CD4-positive, alpha-beta T cell treated with Interleukin-15 for 4 hours (primary cell): ENCODE results near the gene CERS3.

ENCODE experiments used
- DNase-seq: peaks from one replicate; pipeline ENCODE4 v3.0.0-alpha.2; 2020; ENCODE audit warnings: low spot score

Gene CERS3

DNA sequence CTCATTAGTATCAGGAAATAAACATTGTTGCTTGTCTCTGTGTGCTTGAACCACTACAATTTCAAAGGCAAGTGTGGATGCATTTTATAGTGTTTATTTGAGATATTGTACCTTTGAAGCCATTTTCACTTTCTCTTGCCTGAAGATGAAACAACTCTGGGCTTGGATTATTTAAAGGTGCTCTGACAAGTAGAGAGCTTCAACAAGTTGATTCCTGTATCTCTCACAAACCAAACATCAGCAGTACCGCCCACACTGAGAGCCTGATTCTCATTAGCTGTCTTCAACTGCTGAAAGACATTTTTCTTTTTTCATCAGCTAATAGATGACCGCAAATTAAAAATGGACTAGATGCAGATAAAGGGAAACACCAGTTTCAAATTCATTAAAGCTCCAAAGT is 806 bp upstream of the CERS3 start:
- DNase-seq = no peak

DNA sequence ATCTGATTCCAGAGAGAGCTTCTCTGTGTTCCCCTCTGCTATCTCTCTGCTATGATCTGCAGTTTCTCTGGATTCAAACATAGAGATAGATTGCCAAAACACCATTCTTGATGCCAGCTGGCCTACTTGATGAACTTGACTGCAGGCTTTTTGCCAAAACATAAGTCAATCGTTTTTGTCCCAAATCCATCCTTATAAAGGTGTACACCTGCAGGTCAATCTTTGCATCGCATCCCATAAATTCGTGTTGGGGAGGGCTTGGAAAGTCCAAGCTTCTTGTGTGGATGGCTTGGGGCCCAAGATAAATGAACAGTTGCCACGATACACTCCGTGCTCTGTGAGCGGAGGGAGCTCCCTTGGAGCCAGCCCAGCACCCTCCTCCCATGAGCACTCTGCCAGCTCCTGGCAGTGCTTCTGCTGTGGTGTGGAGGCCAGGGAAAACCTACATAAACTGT is 2.7 kb downstream of the CERS3 start:
- no peak for DNase-seq

DNA sequence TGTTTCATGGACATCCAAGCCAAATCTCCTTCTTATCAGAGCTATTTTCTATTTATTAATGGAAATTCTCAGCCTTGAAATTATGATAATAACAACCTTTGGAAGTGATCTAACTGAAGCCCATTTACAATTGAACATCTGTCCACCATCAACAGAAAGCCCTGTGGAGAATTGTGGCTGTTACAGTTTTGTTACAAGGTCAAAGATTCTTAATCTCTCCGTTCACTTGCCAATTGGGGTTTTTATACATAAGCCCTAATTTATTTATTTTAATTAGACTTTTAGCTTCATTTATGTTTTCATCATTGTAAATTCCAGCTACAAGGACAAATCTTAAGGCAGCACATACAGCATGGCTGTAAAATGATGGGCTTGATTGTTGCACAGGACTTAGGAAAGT is 3.3 kb downstream of the CERS3 start:
- DNase-seq = no peak

DNA sequence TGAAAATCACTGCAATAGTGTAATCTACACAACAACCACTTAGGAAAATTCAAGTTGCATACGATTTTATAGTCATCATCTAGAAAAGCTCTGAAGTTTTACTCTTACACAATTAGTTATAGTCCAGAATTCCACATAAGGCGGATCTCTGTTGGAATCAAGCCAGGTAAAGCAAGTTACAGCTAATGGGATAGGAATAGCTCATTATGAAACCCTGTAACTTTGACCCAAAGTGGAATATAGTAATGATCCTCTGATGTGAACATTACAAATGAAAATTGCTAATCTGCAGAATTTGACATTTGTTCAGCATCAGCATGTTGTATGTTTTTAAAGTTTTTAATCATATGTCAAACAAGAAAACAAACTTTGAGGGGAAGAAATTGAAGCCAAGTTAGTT is 4.4 kb downstream of the CERS3 start:
- no peak for DNase-seq

DNA sequence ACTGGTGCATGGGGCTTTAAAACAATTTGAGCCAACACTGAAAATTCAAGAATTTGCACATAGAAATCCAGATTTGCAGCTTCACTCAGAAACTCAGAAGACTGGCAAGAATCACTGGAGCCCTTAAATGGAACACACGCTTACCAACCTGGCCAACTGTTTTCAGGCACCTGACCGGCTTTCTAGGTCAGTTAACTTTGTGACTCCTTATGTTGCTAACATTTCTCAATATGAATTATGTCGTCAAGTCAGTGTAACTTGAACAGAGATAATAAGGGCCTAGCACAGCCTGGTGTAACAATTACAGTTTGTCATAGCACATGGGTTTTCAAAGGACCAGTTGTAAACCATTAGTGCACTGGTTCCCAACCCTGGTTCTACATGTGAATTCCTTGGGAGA is 6.8 kb downstream of the CERS3 start:
- DNase-seq = no peak

DNA sequence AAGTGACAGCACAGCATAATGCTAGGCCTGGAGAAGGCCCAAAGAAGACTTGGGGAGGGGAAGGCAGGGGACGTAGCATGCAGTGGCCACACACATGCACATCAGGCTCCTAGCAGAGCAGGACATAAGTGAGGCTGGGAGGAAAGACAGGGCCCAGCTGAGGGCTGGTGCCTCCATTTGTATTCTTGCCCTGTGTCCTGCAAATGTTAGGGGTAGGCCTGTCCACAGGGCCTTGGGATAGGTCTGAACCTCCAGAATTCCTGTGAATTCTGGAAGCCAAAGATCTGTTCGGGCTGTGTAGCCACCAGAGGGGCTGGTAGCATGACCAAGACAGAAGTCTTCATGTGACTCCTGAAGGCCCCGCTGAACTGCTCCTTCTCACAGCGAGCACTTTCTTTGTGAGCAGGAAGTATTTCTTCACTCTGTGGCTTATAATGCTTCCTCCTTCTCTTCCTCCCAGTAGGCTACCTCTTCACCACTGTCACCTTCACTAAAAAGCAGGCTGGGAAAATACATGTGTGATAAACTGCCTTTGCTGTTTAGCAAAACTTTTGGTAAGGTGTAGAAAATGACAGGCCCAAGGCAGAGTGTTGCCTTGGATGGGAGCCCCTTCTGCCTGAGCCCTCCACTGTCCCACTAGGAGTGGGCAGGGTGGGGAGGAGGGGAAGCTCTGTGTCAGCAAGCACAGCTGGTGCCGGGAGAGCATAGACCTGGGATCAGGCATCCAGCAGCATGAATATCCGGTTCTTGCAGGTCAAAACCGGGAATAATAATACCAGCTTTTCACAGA is 8.4 kb downstream of the CERS3 start:
- no peak for DNase-seq

DNA sequence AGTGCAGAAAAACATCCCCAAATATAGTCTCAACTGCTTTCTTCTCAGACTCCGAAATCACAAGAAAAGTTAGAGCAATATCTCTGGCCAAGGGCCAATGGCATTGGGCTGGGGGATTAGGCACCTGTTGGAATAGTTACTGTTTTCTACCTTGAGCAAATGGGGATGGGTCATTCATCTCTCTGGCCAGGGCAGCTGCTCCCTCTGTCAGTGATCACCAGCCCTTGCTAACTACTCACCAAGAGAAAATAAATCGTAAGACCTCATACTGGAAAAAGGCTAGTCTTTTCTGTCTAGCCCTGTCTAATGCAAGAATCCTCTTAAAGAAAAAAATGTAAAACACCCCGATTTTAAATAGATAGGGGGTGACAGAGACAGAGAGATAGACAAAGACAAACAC is 10.9 kb downstream of the CERS3 start:
- no peak for DNase-seq

DNA sequence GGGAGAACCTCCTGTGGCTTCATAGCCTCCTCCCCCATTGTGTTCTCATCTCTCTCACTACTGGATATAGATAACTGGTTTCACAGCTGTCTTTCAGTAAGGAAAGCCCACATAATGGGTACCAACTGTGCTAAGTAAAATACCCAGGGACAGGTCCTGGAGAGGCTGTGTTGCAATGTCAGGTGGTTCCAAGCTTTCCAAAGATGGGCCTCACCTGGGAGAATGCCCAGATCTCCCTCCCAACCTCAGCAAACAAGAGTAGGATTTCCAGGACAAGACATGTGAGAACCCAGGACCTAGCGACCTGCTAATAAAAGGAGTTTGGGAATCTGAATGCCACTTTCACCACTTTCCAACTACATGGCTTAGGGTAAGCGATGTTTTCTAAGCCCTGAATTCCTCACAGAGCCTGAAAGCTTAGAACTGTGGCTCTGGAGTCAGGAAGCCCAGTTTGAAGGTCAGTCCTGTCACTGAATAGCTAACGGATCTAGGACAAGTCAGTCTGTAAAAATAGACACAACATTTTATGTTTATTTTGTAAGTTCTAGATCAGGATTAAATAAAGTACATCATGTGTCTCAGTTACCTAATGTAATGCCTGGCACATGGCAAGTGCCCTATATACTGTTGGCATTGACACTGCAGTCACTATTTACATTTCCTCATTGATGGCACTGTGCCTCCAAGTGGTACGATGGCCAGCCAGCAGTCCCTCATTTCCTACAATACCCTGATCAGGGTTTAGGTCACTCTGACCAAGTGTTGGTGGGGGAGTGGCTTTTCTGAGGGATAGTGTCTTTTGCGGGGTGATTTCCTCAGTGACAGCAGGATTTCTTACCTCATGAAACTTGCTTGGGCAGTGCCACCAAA is 11.9 kb downstream of the CERS3 start:
- no peak for DNase-seq

DNA sequence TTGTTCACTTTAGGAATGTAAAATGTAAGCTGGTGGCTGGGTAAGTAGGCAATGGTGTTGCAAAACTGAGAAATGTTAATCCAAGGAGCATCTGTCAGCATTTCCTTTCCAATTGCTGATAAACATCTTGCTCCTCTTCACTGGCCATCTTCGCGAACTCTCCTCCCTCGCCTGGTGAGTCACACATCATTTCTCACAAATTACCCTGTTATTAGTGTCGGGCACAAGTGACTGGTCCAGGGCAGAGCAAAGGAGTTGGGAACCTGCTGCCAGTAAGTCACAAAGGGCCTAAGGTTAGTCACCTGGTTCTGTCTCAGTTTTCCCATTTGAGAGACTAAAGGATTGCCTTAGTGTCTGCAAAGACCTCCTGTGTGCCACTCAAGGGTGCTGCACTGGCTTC is 13.0 kb downstream of the CERS3 start:
- DNase-seq = no peak

DNA sequence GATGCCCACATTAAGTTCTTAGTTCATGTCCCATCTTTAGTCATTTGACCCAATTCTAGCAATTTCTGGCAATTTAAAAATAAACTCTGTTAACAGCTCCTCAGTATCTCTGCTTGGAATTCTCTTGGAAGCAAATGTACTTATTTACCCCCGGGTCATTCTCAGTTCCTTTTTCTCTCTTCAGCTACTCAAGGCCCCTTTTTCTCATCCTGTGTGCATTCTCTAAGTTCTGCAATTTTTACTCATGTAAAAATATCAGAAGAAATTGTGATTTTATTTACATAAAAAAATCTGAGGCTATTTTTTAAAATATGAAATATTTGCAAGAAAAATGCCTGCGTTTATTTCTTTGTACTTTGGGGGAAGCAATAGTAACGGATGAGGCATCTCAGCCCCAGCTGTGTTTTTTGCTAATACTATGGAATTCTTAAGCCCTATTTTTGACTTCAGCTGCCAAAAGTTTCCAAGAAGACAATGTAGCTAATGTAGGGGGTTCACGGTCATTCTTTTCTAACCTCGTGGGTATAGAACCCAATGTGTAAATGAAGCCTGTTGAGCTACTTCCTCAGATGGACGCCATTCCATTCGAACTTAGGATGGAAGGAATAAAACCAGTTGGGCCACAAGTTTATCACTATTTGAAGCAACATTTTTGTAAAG is 20.0 kb downstream of the CERS3 start:
- no peak for DNase-seq

DNA sequence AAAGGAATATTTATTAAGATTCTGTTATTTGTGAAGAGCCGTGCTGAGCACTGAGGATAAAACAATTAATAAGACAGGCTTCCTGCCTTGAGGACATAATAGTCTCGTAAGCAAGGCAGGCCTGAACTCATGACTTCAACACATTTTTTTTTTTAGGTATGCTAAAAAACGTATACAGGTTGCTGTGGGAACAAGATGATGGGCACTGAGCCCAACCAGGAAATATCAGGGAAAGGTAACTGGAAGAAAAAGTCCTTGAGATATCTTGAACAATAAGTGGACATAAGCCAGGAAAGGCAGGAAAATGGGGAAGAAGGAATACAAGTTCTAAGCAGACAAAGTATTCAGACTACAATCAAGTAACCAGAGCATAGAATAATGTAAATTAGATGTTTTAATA is 26.1 kb downstream of the CERS3 start:
- DNase-seq = no peak

DNA sequence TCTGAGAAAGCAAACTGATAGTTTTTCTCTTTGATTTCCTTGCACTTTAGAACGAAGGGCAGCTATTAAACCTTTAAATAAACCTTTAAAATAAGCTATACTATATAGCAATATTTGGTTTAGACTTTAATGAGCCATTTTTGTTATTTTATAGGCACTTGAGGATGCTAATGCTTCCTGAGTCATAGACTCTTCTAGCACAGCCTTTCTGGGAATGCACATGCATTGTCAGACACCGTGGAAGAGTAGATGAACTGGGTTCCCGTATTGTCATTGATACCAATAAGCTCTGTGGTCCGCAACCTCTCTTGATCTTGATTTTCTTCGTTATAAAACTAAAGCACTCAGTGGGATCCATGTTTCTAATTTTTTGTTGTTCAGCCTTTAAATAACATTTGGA is 27.6 kb downstream of the CERS3 start:
- no peak for DNase-seq

DNA sequence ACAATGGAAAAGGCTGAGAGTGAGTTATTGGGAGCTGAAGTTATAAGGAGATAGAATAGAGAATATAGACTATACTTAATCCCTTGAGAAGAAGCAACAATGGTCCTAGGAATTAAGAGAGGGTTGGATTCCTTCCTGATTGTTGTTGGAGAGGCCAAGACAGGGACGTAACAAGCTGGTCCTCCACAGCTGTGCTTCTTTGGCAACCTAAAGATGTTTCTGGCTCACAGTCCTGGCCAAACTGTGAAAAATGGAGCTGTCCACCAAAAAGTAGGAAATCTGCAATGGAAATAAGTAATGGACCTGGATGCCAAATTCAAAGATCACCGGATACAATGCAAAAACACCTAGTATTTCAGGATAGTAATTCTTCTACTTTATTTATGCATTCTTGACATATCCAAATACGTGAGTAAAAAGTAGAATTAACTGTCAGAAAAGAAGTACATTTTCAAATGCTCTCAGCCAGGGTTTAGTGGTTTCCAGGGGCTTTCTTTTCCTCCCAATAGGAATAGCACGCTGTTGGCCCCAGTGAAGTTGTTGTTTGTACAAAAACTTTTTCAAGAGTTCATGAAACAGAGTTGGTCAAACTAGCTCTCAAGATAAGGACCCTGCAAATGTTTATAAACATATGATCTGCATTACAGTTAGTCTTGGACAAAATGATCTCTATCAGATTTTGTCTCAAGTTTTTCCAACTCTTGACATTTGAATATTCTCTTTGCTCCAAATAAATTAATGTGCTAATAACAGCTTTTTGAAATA is 28.3 kb downstream of the CERS3 start:
- no peak for DNase-seq

DNA sequence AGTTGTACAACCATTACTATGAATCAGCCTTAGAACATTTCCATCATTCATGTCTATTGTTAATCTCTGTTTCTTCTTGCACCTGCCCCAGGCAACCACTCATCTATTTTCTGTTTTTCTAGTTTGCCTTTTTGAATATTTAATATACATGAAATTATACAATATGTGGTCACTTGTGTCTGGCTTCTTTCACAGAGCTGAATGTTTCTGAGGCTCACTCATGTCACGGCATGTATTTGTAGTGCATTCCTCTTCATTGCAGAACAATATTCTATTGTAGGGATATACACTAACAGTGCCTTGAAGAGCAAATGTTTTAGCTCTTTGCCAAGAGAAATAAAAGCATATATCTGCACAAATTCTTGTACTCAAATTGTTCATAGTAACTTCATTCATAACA is 32.9 kb downstream of the CERS3 start:
- no peak for DNase-seq

DNA sequence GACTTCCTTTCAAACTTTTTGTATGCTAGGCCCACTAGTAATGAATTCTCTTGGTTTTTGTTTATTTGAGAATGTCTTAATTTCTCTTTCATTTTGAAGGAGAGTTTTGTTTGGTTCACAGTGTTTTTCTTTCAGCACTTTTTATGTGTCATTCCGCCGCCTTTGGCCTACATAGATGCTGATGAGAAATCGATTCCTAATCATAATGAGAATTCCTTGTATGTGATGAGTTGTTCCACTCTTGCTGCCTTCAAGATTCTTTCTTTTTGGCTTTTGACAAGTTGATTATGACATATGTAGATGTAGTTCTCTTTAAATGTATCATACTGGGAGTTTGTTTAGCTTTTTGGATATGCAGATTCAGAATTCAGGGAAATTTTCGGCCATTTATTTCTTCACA is 35.5 kb downstream of the CERS3 start:
- DNase-seq = no peak

DNA sequence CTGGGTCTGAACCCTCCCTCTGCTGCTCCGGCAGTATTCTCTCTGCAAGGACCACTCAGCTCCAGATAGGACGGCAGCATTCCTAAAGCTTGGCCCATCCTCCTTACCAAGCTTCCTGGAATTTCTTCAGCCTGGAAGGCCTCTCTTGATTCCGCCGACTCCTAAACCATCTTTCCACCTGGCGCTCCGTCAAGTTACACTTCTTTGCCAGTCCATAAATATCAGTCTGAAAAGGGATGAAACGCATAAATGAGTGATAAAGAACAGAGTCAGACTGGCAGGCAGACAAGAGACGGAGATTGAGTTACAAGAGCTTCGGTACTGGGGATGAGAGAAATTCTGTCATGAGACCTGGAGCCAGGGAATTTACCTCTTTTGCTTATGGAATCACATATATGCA is 44.3 kb downstream of the CERS3 start:
- DNase-seq = no peak

DNA sequence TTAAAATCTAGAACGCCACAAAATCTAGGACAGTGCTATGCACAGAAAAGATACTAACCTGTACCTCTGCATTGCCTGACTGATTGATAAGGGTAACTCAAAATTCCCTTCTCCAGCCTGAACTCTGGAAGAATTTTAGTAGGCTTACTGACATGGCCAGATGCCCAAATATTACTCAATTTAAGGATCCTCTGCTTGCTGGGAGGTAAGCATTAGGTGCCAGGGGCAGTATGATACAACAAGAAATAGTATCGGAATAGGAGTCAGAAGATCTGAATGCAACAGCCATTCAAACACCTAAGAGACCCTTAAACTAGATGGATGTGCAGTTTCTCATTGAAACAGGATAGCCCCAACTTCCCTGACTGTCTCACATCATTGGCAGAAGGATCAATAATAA is 45.4 kb downstream of the CERS3 start:
- no peak for DNase-seq

DNA sequence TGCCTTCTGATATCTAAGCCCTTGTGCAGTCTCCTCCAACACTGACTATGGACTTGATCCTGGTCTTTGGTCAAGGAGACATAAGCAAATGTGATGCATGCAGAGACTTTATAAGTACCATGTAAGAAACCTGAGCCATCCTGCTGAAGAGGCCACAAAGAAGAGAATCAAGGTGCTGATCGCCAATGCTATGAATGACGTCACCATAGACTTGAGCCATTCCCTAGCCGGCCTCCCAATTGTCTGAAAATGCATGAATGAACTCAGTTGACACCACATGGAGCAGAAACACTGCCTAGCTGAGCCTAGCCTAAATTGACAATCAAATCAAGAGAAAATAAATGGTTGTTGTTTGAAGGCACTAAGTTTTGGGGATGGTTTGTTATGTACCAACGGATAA is 51.9 kb downstream of the CERS3 start:
- DNase-seq = no peak

DNA sequence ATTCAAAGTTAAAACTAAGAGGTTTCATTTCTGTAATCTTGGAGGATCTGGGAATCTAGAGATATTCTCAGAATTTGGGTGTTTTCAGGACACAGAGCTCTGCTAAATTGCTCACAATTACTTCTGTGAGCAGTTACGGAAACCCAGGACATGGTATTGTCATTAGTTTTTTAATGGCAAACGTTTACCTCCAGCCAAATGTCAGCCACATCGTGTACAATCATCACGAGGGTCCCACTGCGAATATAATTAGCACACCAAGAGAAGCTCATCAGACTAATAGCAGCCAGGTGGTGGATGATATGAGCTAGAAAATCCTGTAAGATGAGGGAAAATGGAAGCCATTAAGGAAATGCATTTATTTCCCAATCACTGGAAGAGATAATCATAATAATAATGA is 56.0 kb downstream of the CERS3 start:
- DNase-seq = no peak

DNA sequence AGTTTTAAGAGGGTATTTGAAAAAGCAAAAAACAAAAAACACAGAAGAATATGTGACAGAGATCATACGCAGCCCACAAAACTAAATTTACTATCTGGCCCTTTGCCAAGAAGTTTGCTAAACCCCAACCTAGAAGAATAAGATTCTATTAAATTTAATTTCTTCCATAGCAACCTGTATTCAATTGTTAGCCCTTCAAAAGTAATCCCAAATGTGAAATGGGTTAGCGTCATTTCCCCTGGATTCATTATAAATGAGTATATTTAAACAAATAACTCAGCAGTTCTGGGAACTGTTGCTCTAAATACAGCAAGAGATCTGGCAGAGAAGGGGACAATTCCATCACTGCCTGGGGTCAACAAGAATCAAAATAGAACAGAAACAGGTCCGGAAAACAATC is 56.8 kb downstream of the CERS3 start:
- DNase-seq = no peak

DNA sequence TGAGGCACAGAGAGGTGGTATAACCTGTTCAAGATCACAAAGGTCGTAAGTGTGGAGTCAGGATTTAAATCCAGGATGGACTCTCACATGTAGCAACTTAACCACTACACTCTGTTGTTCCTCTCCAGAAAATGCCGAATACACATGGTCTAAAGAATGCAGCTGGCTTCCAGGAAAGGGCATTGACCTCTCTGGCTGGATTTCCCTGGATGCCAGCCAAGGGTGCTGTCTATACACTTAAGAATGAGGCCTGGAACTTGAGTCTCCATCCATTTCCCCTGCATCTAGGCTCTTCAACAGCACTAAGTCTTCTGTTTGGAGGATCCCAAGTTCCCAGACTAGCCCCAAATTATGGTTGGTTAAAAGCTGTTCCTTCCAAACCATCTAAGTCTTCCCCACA is 60.5 kb downstream of the CERS3 start:
- no peak for DNase-seq

DNA sequence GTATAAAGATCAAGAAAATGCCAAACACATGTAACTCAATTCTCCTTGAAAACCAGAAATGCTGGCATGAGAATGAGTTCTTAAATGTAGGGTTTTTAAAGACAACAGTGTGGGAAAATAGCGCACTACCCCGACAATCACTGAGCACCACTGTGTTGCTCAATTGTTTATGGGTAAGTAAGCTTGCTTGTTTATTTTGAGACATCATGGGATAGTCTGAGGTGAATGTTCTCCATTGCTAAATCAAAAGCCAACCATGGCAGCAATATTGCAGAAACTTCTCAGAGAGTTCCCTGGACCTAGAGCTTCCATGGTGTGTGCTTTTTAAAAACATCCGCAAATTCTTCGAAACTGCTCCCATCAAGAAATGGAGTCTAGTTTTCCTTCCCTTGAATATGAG is 62.7 kb downstream of the CERS3 start:
- DNase-seq = no peak
